ENCODE measurements around the gene STC2.

DNA sequence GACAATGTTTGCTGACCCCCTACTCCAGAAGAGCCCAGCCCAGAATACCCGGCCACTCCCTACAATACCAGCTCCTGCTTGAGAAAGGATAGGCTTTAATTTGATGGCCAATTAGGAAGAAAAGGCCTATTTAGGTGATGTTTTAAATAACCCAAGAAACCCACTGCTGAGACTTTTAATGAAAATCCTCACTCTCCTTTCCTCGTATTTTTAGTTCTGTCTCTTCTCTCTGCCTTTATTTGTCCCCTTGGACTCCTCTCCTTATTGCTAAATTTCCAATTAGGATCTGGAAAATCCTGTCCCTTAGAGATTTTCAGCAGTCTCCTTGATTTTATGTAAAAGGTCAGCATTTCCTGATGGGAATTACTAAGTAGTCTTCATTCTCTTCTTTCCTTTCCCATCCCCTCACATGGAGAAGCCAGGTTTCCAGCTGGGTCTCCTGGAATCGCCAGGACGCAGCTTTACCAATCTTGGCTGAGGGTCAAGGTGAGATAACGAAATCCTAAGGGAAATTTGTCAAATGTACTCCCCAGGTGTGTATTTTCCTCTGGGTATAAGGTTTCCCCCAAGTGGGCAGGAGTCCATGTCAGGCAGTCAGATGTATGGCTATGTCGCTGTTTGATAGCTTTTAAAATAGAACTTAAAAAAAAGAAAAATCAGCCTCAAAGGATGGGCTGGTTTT, 11.7 kb downstream of the STC2 start:
- no peak for TF ChIP-seq EZH2 (IDR thresholded peaks at IDR 0.05; ENCODE audit: low read length)
- TF ChIP-seq CTCF (optimal IDR thresholded peaks at IDR 0.05 in 1 of 3, IDR thresholded peaks at IDR 0.05 in 1 of 3, conservative IDR thresholded peaks at IDR 0.05 in 1 of 3; ENCODE audit: extremely low read depth in 1 of 3, insufficient read depth in 2 of 3, low read length in 3 of 3), result no peak

Data from keratinocyte (primary cell).